Peyer's patch (tissue), 4 donors: ENCODE results near the gene CNOT4. TPM values are rescaled to one million over a fixed set of nuclear protein-coding genes. Genes with fewer than 3 reads are reported as not detected.

Experiments used
- DNase-seq, 3 donors: peaks; one replicate each; pipeline ENCODE4 v3.0.0-alpha.2; 2017 to 2019
- H3K27ac ChIP-seq, 4 donors: fragments of 200-600 bp; sonication (generic); one replicate each; pipeline ENCODE4 v1.5.1; 2016 to 2019
- H3K27me3 ChIP-seq, 2 donors: fragments of 200-600 bp; sonication (generic); one replicate each; pipeline ENCODE4 v1.5.1; 2019
- H3K36me3 ChIP-seq, 3 donors: fragments of 200-600 bp; sonication (generic); one replicate each; pipeline ENCODE4 v1.5.1; 2016 to 2019
- H3K4me1 ChIP-seq, 4 donors: fragments of 200-600 bp; sonication (generic); one replicate each; pipeline ENCODE4 v1.5.1; 2016 to 2019
- H3K4me3 ChIP-seq, 4 donors: fragments of 200-600 bp; sonication (generic); 1 replicate in 3 of 4; 2 replicates in 1 of 4; pipeline ENCODE4 v1.5.1; 2016 to 2019; ENCODE audit warnings: mild to moderate bottlenecking in 1 of 4
- H3K9me3 ChIP-seq, 4 donors: fragments of 200-600 bp; sonication (generic); one replicate each; pipeline ENCODE4 v1.5.1; 2016 to 2019; ENCODE audit warnings: mild to moderate bottlenecking in 1 of 4
- CTCF ChIP-seq, 6 experiments: fragments of 450-650 bp in 4 of 6; fragments of 200-600 bp in 2 of 6; sonication (generic) in 1 of 6; IDR thresholded peaks; one replicate each; pipeline ENCODE4 v1.5.1; 2017 to 2019; ENCODE audit warnings: antibody characterized with exemption in 6 of 6, mild to moderate bottlenecking in 3 of 6, moderate library complexity in 1 of 6
- POLR2A ChIP-seq, 2 donors: fragments of 450-650 bp; IDR thresholded peaks; one replicate each; pipeline ENCODE4 v1.5.1; 2017; ENCODE audit warnings: antibody characterized with exemption in 2 of 2, mild to moderate bottlenecking in 2 of 2, moderate library complexity in 2 of 2
- total RNA-seq, 4 donors: library from RNA; depleted of rRNA; stranded (reverse); fragments of >200 nt; gene quantifications; one replicate each; pipeline ENCODE4 v1.1.0, GENCODE V29; 2016

CNOT4 gene
- total RNA-seq: 10 to 100 TPM; 20.2 to 35.5 (median 24.1) TPM

GRCh38 chr7:135509839-135510591, at the start of gene CNOT4:
CNOT4 (minus strand) TSS chr7:135510102; CDS start chr7:135438331, 71,771 bp downstream.
- H3K27me3 ChIP-seq: no peaks in the 10 kb centered on the region
- TF ChIP-seq CTCF (IDR thresholded peaks at IDR 0.05): no peak
- TF ChIP-seq POLR2A (IDR thresholded peaks at IDR 0.05): peak in 1 of 2 donors; percentile 72
- DNase-seq: peak; percentile 95 to 98 (median 97)
- H3K27ac ChIP-seq: peak within 1 kb of the TSS; percentile 82 to 91 (median 89)
- no peaks in the 10 kb centered on the region for H3K9me3 ChIP-seq
- no peaks in the 10 kb centered on the region for H3K36me3 ChIP-seq
- H3K4me3 ChIP-seq: peak within 1 kb of the TSS; percentile 68 to 89 (median 76)
- H3K4me1 ChIP-seq: peaks cover 0 to 15% (median 4%) of the 10 kb centered on the region in 4 donors

GRCh38 chr7:135558881-135559280, 49.0 kb upstream of the CNOT4 start:
- Histone ChIP-seq H3K4me3 (peak overlapping the region; percentile 73 to 90 (median 76)), H3K27me3 (no peaks in the 10 kb centered on the region), H3K4me1 (peaks cover 0 to 14% (median 2%) of the 10 kb centered on the region in 4 donors), H3K9me3 (no peaks in the 10 kb centered on the region), H3K36me3 (no peaks in the 10 kb centered on the region), H3K27ac (peak overlapping the region; percentile 87 to 93 (median 90))
- no peak for DNase-seq
- TF ChIP-seq CTCF (IDR thresholded peaks at IDR 0.05) (no peak), POLR2A (IDR thresholded peaks at IDR 0.05) (no peak)

GRCh38 chr7:135558337-135558767, 48.5 kb upstream of the CNOT4 start:
- peaks cover 0 to 14% (median 2%) of the 10 kb centered on the region in 4 donors for H3K4me1 ChIP-seq
- H3K36me3 ChIP-seq: no peaks in the 10 kb centered on the region
- DNase-seq: peak; percentile 50 to 80 (median 76)
- H3K4me3 ChIP-seq: peak overlapping the region; percentile 73 to 90 (median 76)
- peak overlapping the region; percentile 87 to 93 (median 90) for H3K27ac ChIP-seq
- TF ChIP-seq CTCF (IDR thresholded peaks at IDR 0.05): peak in 4 of 6 experiments; percentile 33 to 51 (median 36)
- TF ChIP-seq POLR2A (IDR thresholded peaks at IDR 0.05): no peak
- H3K9me3 ChIP-seq: no peaks in the 10 kb centered on the region
- no peaks in the 10 kb centered on the region for H3K27me3 ChIP-seq

GRCh38 chr7:135557455-135558336, 47.8 kb upstream of the CNOT4 start, which contains the start of gene NUP205:
NUP205 (plus strand) TSS chr7:135557917; CDS start chr7:135557945, 28 bp downstream.
- TF ChIP-seq CTCF (IDR thresholded peaks at IDR 0.05) (peak in 3 of 6 experiments; percentile 39 to 45 (median 44)), POLR2A (IDR thresholded peaks at IDR 0.05) (peak in 1 of 2 donors; percentile 8)
- no peaks in the 10 kb centered on the region for H3K9me3 ChIP-seq
- peak within 1 kb of the TSS; percentile 73 to 90 (median 76) for H3K4me3 ChIP-seq
- no peaks in the 10 kb centered on the region for H3K27me3 ChIP-seq
- peak within 1 kb of the TSS; percentile 87 to 93 (median 90) for H3K27ac ChIP-seq
- DNase-seq: peak; percentile 65 to 82 (median 81)
- H3K4me1 ChIP-seq: peaks cover 0 to 14% (median 2%) of the 10 kb centered on the region in 4 donors
- H3K36me3 ChIP-seq: no peaks in the 10 kb centered on the region

- TF ChIP-seq CTCF (IDR thresholded peaks at IDR 0.05) (no peak), POLR2A (IDR thresholded peaks at IDR 0.05) (no peak)
- no peak overlapping the region for H3K27ac ChIP-seq
- H3K27me3 ChIP-seq: no peaks in the 10 kb centered on the region
- no peaks in the 10 kb centered on the region for H3K4me1 ChIP-seq
- H3K9me3 ChIP-seq: no peaks in the 10 kb centered on the region
- no peak for DNase-seq
- no peak overlapping the region for H3K4me3 ChIP-seq
- H3K36me3 ChIP-seq: no peaks in the 10 kb centered on the region
Observed at GRCh38 chr7:135553346-135553745, 43.4 kb upstream of the CNOT4 start.
